Ovary (tissue), 9 donors: ENCODE measurements around the gene CD244. TPM values are rescaled to one million over a fixed set of nuclear protein-coding genes. Genes with fewer than 3 reads are reported as not detected.
"Not testable (repeated sequence)": the region's sequence is repeated elsewhere in the genome, so short reads cannot be mapped to it uniquely, and the experiment has no call there.

ENCODE experiments used
- DNase-seq, 5 donors: peaks; one replicate each; pipeline ENCODE4 v3.0.0-alpha.2; 2019 to 2020
- H3K27ac ChIP-seq, 2 donors: fragments of 200-600 bp; one replicate each; pipeline versions ENCODE4 v1.5.1 to v1.8.0; 2019 to 2022
- H3K27me3 ChIP-seq: fragments of 200-600 bp; one replicate; pipeline ENCODE4 v1.8.0; 2022
- H3K36me3 ChIP-seq: fragments of 200-600 bp; sonication (generic); one replicate; pipeline ENCODE4 v1.5.1; 2019
- H3K4me1 ChIP-seq: one replicate; pipeline ENCODE4 v1.8.1; 2013; ENCODE audit warnings: mild to moderate bottlenecking, moderate library complexity; ENCODE audit not compliant: insufficient read depth
- H3K4me3 ChIP-seq: fragments of 200-600 bp; sonication (generic); one replicate; pipeline ENCODE4 v1.5.1; 2017
- H3K9me3 ChIP-seq, 2 donors: fragments of 200-600 bp in 1 of 2; sonication (generic) in 1 of 2; one replicate each; pipeline versions ENCODE4 v1.5.1 to v1.8.1; 2013 to 2019; ENCODE audit warnings: mild to moderate bottlenecking in 1 of 2, moderate library complexity in 1 of 2
- EP300 ChIP-seq: sonication (generic); formaldehyde crosslinking; IDR thresholded peaks from one replicate; pipeline ENCODE4 v1.6.1; 2017; ENCODE audit warnings: antibody characterized with exemption
- POLR2A ChIP-seq: fragments of 450-650 bp; IDR thresholded peaks from one replicate; pipeline ENCODE4 v1.6.1; 2017; ENCODE audit warnings: antibody characterized with exemption, mild to moderate bottlenecking, moderate library complexity
- WGBS, 3 donors: extraction: QIAGEN DNeasy Blood & Tissue Kit in 1 of 3; methylation state at CpG; one replicate each; pipeline versions ENCODE4 v1.1.5 to v1.1.7; 2013 to 2017; 5-methylcytosine and 5-hydroxymethylcytosine counted together
- intact Hi-C, 4 donors: fragments of 100-400 bp; cut with DNase I; formaldehyde crosslinking; loops; one replicate each; pipeline versions ENCODE4 v1.11.0 to v1.15.1; 2022 to 2023
- polyA plus RNA-seq, 2 donors: library from polyadenylated mRNA; stranded (reverse); fragments of 200-250 nt in 1 of 2; fragments of 350-450 nt in 1 of 2; fragmentation: Illumina TruSeq in 1 of 2; extraction: RNeasy Lipid Tissue Mini Kit (QIAGEN cat#74804) in 1 of 2; gene quantifications; one replicate each; pipeline ENCODE4 v1.2.3, GENCODE V29; 2013 to 2014
- total RNA-seq, 7 donors: library from RNA; depleted of rRNA in 2 of 7; stranded (reverse); fragments of >200 nt in 2 of 7; fragmentation: NEBNext Ultra II Directional in 3 of 7; extraction: Animal tissue kit (Norgen Biotek cat#: 25700) in 3 of 7; gene quantifications; one replicate each; pipeline versions ENCODE4 v1.1.0 to v1.2.4, GENCODE V29; 2016 to 2023
- TF ChIP-seq, protein P1 (sequence below), 3 donors: fragments of 450-650 bp in 2 of 3; fragments of 200-600 bp in 1 of 3; IDR thresholded peaks; one replicate each; pipeline versions ENCODE4 v1.5.1 to v1.8.0; 2016 to 2022; ENCODE audit warnings: antibody characterized with exemption in 3 of 3, mild to moderate bottlenecking in 1 of 3
- donor health status: DM: no; HTN: no; CAD: no; lungs with moderate emphysema.
- donor health status: DM: no; HTN: no; CAD: no.
- donor health status: Bipolar disorder and iron deficiency.
- donor health status: DM: yes; HTN: yes; CAD: no.
- donor health status: DM: no; HTN: no; CAD: no.
- donor health status: DM: yes; HTN: yes; CAD: no.

CD244 gene
- total and polyA plus RNA-seq, 9 donors = 0.45 to 3.1 (median 0.60) TPM

GRCh38 chr1:160907976-160908375 lies 45.3 kb upstream of the CD244 start:
- 6 to 13% (median 6%) methylated on average over 7 of the region's 7 CpGs for WGBS, 3 donors
- H3K27ac ChIP-seq = peak overlapping the region in 1 of 2 donors; percentile 48
- intact Hi-C loops = no loop called here

DNA sequence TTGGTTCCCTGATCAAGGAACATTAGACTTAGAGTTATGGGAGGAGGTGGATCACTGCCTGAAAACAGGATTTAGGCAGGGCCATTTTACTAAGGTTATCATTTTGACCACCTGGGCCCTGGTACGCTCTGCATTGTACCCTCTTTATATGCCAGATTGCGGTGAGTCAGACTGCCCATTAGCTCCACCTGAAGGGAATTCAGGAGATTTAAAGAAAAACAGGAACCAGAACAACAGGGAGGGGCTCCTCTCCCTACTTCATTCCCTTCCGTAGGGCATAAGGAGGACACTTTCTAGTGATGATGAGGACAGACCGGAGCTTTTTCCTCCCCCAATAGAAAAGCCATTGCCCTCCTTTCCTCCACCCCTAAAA lies 42.9 kb upstream of the CD244 start:
- 86 to 93% (median 93%) methylated on average over 4 of the region's 4 CpGs for WGBS, 3 donors
- Histone ChIP-seq H3K27ac (peak overlapping the region in 1 of 2 donors; percentile 47), H3K9me3 (no peaks in the 10 kb centered on the region), H3K36me3 (no peaks in the 10 kb centered on the region), H3K4me3 (no peak overlapping the region), H3K4me1 (peaks cover 21% of the 10 kb centered on the region), H3K27me3 (no peaks in the 10 kb centered on the region)
- DNase-seq = no peak
- no peak for TF ChIP-seq POLR2A
- TF ChIP-seq, protein P1, sequence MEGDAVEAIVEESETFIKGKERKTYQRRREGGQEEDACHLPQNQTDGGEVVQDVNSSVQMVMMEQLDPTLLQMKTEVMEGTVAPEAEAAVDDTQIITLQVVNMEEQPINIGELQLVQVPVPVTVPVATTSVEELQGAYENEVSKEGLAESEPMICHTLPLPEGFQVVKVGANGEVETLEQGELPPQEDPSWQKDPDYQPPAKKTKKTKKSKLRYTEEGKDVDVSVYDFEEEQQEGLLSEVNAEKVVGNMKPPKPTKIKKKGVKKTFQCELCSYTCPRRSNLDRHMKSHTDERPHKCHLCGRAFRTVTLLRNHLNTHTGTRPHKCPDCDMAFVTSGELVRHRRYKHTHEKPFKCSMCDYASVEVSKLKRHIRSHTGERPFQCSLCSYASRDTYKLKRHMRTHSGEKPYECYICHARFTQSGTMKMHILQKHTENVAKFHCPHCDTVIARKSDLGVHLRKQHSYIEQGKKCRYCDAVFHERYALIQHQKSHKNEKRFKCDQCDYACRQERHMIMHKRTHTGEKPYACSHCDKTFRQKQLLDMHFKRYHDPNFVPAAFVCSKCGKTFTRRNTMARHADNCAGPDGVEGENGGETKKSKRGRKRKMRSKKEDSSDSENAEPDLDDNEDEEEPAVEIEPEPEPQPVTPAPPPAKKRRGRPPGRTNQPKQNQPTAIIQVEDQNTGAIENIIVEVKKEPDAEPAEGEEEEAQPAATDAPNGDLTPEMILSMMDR (IDR thresholded peaks at IDR 0.05) = no peak
- intact Hi-C loops = no loop called here

More at GRCh38 chr1:160907976-160908375, 45.3 kb upstream of the CD244 start:
- no peaks in the 10 kb centered on the region for H3K36me3 ChIP-seq
- peak in 4 of 5 donors; percentile 24 to 65 (median 47) for DNase-seq
- no peaks in the 10 kb centered on the region for H3K27me3 ChIP-seq
- TF ChIP-seq, protein P1 (IDR thresholded peaks at IDR 0.05) = no peak
- TF ChIP-seq EP300 (no peak), POLR2A (no peak)
- no peak overlapping the region for H3K4me3 ChIP-seq
- peaks cover 26% of the 10 kb centered on the region for H3K4me1 ChIP-seq
- no peaks in the 10 kb centered on the region for H3K9me3 ChIP-seq

GRCh38 chr1:160904783-160905616 lies 42.3 kb upstream of the CD244 start:
- TF ChIP-seq POLR2A (no peak), EP300 (no peak)
- TF ChIP-seq, protein P1 (IDR thresholded peaks at IDR 0.05) = no peak
- Histone ChIP-seq H3K4me1 (peaks cover 21% of the 10 kb centered on the region), H3K27ac (peak overlapping the region in 1 of 2 donors; percentile 47), H3K9me3 (no peaks in the 10 kb centered on the region), H3K27me3 (no peaks in the 10 kb centered on the region), H3K4me3 (no peak overlapping the region), H3K36me3 (no peaks in the 10 kb centered on the region)
- no peak for DNase-seq
- WGBS, 3 donors = 21 to 37% (median 27%) methylated on average over 8 of the region's 8 CpGs
- intact Hi-C loops = no loop called here

GRCh38 chr1:160902251-160902650 lies 39.6 kb upstream of the CD244 start:
- DNase-seq, H3K36me3 ChIP-seq, intact Hi-C loops, H3K4me3 ChIP-seq, H3K27ac ChIP-seq, H3K9me3 ChIP-seq, H3K27me3 ChIP-seq: not testable (repeated sequence)
- peaks cover 19% of the 10 kb centered on the region for H3K4me1 ChIP-seq
- 4 to 37% (median 24%) methylated on average over 1 of the region's 1 CpG for WGBS, 3 donors

GRCh38 chr1:160901768-160902167 lies 39.1 kb upstream of the CD244 start:
- DNase-seq = no peak
- WGBS, 3 donors = 75 to 90% (median 79%) methylated on average over 2 of the region's 2 CpGs
- intact Hi-C loops = no loop called here
- no peak overlapping the region for H3K27ac ChIP-seq
- TF ChIP-seq POLR2A = no peak
- TF ChIP-seq EP300 = no peak
- TF ChIP-seq, protein P1 (IDR thresholded peaks at IDR 0.05) = no peak
- H3K4me3 ChIP-seq = no peak overlapping the region
- H3K27me3 ChIP-seq = no peaks in the 10 kb centered on the region
- peaks cover 17% of the 10 kb centered on the region for H3K4me1 ChIP-seq
- H3K36me3 ChIP-seq = no peaks in the 10 kb centered on the region
- H3K9me3 ChIP-seq = no peaks in the 10 kb centered on the region

DNA sequence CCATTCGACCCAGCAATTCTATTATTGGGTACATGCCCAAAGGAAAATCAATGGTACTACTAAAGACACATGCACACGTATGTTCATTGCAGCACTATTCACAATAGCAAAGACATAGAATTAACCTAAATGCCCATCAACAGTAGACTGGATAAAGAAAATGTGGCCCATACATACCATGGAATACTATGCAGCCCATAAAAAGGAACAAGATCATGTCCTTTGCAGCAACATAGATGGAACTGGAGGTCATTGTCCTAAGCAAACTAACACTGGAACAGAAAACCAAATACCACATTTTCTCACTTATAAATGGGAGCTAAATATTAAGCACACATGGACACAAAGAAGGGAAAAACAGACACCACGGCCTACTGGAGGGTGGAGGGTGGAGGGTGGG lies 38.0 kb upstream of the CD244 start:
- H3K9me3 ChIP-seq, H3K27me3 ChIP-seq, H3K4me3 ChIP-seq, intact Hi-C loops, H3K27ac ChIP-seq, DNase-seq, H3K36me3 ChIP-seq: not testable (repeated sequence)
- H3K4me1 ChIP-seq = peaks cover 10% of the 10 kb centered on the region
- 61 to 88% (median 71%) methylated on average over 3 of the region's 3 CpGs for WGBS, 3 donors

DNA sequence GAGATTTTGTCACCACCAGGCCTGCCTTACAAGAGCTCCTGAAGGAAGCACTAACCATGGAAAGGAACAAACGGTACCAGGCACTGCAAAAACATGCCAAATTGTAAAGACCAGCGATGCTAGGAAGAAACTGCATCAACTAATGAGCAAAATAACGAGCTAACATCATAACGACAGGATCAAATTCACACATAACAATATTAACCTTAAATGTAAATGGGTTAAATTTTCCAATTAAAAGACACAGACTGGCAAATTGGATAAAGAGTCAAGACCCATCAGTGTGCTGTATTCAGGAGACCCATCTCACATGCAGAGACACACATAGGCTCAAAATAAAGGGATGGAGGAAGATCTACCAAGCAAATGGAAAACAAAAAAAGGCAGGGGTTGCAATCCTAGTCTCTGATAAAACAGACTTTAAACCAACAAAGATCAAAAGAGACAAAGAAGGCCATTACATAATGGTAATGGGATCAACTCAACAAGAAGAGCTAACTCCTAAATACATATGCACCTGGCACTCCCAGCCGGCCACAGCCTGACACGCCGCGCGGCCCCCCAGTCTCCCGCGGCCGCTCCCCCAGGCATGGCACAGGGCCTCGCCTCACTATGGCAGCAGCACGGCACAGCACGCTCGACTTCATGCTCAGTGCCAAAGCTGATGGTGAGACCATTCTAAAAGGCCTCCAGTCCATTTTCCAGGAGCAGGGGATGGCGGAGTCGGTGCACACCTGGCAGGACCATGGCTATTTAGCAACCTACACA lies 31.9 kb upstream of the CD244 start:
- H3K27me3 ChIP-seq, H3K4me1 ChIP-seq, intact Hi-C loops, DNase-seq, H3K27ac ChIP-seq, H3K36me3 ChIP-seq, H3K9me3 ChIP-seq, H3K4me3 ChIP-seq: not testable (repeated sequence)
- 94 to 95% (median 94%) methylated on average over 18 of the region's 18 CpGs for WGBS, 3 donors
